HG02884 (cell line): ENCODE results near the gene ARSG.
"Not testable (repeated sequence)": the region's sequence is repeated elsewhere in the genome, so short reads cannot be mapped to it uniquely, and the experiment has no call there.

Experiments
- ATAC-seq: cut with Tn5 transposase; IDR thresholded peaks from one replicate; pipeline ENCODE4 v1.9.1; 2021; ENCODE audit warnings: mild to moderate bottlenecking, moderate library complexity; ENCODE audit not compliant: unreplicated experiment

The ARSG gene

GRCh38 chr17:68304706-68305105 lies 13.4 kb downstream of the ARSG start:
- ATAC-seq, result no peak

GRCh38 chr17:68305142-68305541 lies 13.8 kb downstream of the ARSG start:
- ATAC-seq, result no peak

- no peak for ATAC-seq
Observed at GRCh38 chr17:68306819-68307218, 15.5 kb downstream of the ARSG start.

DNA sequence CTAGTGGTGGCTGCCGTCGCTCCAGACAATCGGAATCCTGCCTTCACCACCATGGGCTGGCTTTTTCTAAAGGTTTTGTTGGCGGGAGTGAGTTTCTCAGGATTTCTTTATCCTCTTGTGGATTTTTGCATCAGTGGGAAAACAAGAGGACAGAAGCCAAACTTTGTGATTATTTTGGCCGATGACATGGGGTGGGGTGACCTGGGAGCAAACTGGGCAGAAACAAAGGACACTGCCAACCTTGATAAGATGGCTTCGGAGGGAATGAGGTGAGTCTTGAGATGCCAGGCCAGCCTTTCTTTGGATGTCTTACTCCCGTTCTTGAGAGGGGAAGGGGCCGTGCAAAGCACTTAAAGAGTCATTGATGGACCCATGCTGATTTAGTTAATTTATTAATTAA lies 16.1 kb downstream of the ARSG start:
- no peak for ATAC-seq

GRCh38 chr17:68308486-68308885 lies 17.2 kb downstream of the ARSG start:
- ATAC-seq, result not testable (repeated sequence)

- ATAC-seq, result not testable (repeated sequence)
Observed at GRCh38 chr17:68309066-68309670, 17.9 kb downstream of the ARSG start.

- no peak for ATAC-seq
Observed at GRCh38 chr17:68310152-68310551, 18.9 kb downstream of the ARSG start.

DNA sequence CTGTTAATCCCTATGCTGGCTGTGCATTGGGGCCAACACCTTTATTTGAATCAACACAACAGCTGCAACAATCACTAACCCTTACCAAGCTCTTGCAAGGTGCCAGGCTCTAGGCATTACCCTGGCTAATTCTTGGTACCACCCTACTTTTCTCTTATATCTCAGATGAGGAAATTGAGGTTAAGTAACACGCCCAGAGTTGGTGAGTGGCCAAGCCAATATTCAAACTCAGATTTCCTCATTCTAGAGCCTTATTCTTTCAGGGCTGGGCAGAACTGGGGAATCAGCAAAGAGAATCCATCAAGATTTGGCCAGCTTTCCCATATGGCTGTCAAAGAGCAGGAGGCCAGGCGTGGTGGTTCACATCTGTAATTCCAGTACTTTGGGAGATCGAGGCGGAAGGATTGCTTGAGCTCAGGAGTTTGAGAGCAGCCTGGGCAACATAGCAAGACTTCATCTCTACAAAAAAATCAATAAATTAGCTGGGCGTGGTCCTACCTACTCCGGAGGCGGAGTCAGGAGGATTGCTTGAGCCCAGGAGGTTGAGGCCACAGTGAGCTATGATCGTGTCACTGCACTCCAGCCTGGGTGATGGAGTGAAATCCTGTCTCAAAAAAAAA lies 23.7 kb downstream of the ARSG start:
- ATAC-seq, result no peak

GRCh38 chr17:68315930-68316329 lies 24.6 kb downstream of the ARSG start:
- ATAC-seq, result no peak

DNA sequence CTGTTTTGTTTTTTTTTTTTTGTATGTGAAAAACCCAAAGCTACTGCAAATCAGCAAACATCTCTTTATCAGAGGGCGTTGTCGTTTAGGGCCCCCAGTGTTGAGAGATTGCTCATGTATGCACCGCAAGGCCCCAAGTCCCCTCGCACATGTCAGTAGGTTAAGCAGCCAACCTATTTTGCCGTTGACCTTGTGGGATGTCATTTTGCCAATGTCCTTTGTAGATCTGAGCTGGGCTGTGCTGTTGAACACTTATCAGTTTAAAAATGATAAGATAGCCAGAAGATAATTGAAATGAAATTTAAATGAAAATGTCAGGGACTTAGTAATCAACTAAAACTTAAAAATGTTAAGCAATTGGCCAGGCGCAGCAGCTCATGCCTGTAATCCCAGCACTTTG lies 26.2 kb downstream of the ARSG start:
- no peak for ATAC-seq

- no peak for ATAC-seq
Observed at GRCh38 chr17:68318103-68318991, 27.1 kb downstream of the ARSG start.

DNA sequence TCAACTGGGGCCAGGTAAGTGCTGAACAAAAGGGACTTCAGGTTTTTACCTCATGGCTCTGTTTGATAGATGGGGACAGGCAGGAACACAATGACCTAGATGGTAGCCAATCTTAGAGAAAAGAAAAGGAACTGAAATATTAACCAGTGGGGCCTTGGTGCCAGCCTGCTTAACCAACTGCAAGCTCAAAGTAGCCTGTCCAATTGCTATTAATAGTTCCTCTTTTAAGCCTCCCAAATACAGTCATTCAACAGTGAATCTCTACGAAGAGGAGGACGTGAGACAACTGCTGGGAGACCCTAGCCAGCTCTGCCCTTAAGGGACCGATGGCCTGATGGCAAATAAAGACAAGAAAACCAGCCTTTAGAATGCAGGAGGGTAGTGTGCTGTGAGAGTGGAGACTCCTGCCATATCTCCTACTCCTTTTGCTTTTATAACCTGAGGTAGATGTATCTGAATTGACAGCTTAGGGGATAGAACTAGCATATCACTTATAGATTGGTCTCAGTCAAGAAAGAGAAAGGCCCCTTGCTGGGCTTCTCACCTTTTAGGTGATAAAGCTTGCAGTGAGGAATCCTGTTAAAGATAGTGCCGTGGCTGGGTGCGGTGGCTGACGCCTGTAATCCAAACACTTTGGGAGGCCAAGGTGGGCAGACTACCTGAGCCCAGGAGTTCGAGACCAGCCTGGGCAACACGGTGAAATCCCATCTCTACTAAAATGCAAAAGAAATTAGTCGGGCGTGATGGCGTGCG lies 28.3 kb downstream of the ARSG start:
- no peak for ATAC-seq

- no peak for ATAC-seq
Observed at GRCh38 chr17:68320311-68320865, 29.1 kb downstream of the ARSG start.

- no peak for ATAC-seq
Observed at GRCh38 chr17:68320943-68321555, 29.8 kb downstream of the ARSG start.

DNA sequence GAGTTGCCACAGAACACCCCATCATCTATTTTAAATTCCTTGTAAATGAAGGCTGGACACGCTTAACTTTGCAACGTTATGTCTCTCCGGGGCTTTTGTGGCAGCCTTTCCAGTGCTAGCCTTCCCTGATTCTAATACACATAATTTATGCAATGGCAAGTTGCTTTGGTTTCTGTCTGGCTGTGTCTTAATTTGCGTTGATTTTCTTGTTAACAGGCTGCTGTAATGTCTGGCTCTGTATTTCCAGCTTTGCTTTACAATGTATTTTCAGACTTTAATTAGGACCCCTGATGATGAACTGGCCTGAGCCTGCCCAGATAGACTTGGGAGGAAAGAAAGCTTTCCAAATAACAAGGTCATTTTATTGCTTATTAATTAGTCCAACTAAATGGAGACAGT lies 30.3 kb downstream of the ARSG start:
- ATAC-seq, result no peak

DNA sequence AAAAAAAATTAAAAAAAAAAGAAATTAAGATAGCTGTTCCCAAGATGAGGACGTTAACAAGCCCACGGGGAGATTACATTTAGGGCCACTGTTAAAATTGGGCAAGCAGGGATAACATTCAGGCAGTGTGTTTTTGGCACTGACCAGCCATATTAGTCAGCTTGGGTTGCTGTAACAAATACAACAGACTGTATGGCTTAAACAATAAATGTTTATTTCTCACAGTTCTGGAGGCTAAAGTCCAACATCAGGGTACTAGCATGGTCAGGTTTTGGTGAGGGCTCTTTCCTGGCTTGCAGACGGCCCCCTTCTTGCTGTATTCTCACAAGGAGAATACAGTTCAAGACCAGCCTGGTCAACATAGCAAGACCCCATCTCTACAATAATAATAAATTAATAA lies 31.3 kb downstream of the ARSG start:
- ATAC-seq, result no peak

- no peak for ATAC-seq
Observed at GRCh38 chr17:68324114-68324513, 32.8 kb downstream of the ARSG start.

DNA sequence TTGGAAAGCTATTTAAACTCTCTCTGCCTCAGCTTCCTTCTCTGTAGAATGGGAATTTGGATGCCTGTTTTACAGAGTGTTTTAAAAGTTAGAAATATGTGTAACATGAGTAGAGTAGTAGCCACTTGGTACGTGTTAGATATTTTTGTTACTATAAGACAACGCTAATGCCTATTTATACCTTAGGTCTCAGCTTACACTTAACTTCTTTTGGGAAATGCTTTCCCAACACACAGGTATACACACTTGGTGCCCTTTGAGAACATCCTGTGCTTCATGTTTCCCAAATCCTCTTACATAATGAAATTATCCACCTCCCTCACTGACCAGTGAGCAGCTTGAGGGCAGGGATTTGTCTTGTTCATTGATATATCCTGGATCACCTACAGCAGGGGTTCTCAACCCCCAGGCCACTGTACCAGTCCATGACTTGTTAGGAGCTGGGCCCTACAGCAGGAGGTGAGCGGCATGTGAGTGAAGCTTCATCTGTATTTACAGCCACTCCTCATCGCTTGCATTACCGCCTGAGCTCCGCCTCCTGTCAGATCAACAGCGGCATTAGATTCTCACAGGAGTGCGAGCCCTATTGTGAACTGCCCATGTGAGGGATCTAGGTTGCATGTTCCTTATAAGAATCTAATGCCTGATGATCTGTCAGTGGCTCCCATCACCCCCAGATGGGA lies 33.5 kb downstream of the ARSG start:
- ATAC-seq, result no peak

- no peak for ATAC-seq
Observed at GRCh38 chr17:68325961-68326360, 34.7 kb downstream of the ARSG start.

GRCh38 chr17:68326681-68327080 lies 35.4 kb downstream of the ARSG start:
- no peak for ATAC-seq
